ENCODE measurements around the gene NR3C1. TPM values are rescaled to one million over a fixed set of nuclear protein-coding genes. Genes with fewer than 3 reads are reported as not detected.

NR3C1 gene
- total RNA-seq, 1 experiment from 2014 or later, result 31.4 TPM

DNA sequence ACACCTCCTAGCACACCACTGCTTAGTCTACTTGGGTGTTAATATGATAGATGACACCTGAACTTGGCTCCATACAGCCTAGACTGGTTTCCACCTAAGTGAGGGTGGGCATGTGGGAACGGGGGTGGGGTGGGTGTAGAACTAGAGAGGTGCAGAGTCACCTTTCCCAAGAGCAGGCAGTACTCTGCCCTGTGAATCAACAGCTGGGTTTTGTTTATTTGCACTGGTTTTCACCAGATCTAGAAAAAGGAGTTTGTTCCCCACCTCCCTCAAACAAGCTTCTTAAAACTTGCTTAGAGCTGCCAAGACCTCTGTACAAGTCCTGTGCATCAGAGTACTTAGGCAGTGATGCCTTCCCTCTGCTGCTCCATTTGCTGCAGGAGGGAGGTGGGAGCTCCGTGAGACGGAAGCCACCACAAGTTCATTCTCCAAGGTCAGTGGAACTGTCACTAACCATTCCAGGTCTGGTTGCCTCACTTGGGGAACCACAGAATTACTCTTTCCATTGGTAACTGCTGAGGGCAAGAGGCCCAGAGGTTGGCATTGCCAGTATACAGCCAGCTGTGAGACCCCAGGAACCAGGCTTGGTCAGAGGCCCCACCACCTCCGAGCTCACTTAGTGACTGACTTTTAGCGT, 163.5 kb downstream of the NR3C1 start:
- Histone ChIP-seq H2BK15ac (ENCODE audit: low read depth, low read length) (no peak overlapping the region), H3K79me1 (ENCODE audit: insufficient read depth, low read depth, low read length, poor library complexity, severe bottlenecking) (no peaks in the 10 kb centered on the region), H2AFZ (ENCODE audit: low read length) (no peak overlapping the region), H3K4ac (ENCODE audit: low read depth, low read length) (no peak overlapping the region), H3K79me2 (ENCODE audit: insufficient read depth, low read length) (no peaks in the 10 kb centered on the region), H2AK5ac (ENCODE audit: insufficient read length, low read length) (no peak overlapping the region), H3K23me2 (ENCODE audit: insufficient read length, low read depth, low read length, poor library complexity, severe bottlenecking) (no peaks in the 10 kb centered on the region), H3K9me3 (ENCODE audit: control insufficient read depth, low read depth, low read length) (no peaks in the 10 kb centered on the region), H3K23ac (ENCODE audit: insufficient read length, low read depth, low read length) (no peak overlapping the region), H3K14ac (ENCODE audit: insufficient read depth, low read length) (no peak overlapping the region), H4K91ac (ENCODE audit: insufficient read length, low read depth, low read length) (no peak overlapping the region), H3K4me1 (ENCODE audit: insufficient read depth, low read length) (no peaks in the 10 kb centered on the region; the same call in 1 of the 2 replicates), H3K4me2 (ENCODE audit: insufficient read depth, insufficient read length, low read length) (no peak overlapping the region), H3T11ph (ENCODE audit: low read length) (no peak overlapping the region), H2BK12ac (ENCODE audit: insufficient read length, low read depth, low read length) (no peak overlapping the region), H4K5ac (ENCODE audit: insufficient read length, low read depth, low read length) (no peak overlapping the region), H3K56ac (ENCODE audit: insufficient read length, low read depth, low read length) (no peak overlapping the region), H2BK20ac (ENCODE audit: low read depth, low read length, poor library complexity, severe bottlenecking) (no peak overlapping the region), H4K20me1 (ENCODE audit: control insufficient read depth, insufficient read depth, insufficient read length) (no peaks in the 10 kb centered on the region), H4K8ac (replicated peaks; ENCODE audit: insufficient read length, low read depth, low read length) (no peak overlapping the region), H2BK5ac (ENCODE audit: insufficient read length, low read length) (no peak overlapping the region), H3K27ac (ENCODE audit: insufficient read length, low read depth, low read length) (no peak overlapping the region), H3K27me3 (ENCODE audit: insufficient read depth, low read length) (no peaks in the 10 kb centered on the region), H3K18ac (ENCODE audit: insufficient read length, low read depth, low read length) (no peak overlapping the region), H2BK120ac (ENCODE audit: low read depth, low read length, poor library complexity, severe bottlenecking) (no peak overlapping the region), H3K9ac (ENCODE audit: extremely low read depth, insufficient read length, low read length) (no peak overlapping the region)
- no peaks in the 10 kb centered on the region; the same call in 1 of the 2 replicates for H3K27me3 Mint-ChIP-seq (ENCODE audit: low read depth)
- H3K9me3 Mint-ChIP-seq, result no peaks in the 10 kb centered on the region
- H3K4me1 Mint-ChIP-seq, result peaks cover 3 to 7% of the 10 kb centered on the region in 2 experiments; a peak in 3 of 4 replicates
- no CpG with 5 or more reads among the region's 5 CpGs for WGBS (ENCODE audit: extremely low coverage, insufficient read length, low lambda C conversion rate)
- no peak overlapping the region for H3K4me3 Mint-ChIP-seq
- no peak for DNase-seq
- TF ChIP-seq, protein P1, sequence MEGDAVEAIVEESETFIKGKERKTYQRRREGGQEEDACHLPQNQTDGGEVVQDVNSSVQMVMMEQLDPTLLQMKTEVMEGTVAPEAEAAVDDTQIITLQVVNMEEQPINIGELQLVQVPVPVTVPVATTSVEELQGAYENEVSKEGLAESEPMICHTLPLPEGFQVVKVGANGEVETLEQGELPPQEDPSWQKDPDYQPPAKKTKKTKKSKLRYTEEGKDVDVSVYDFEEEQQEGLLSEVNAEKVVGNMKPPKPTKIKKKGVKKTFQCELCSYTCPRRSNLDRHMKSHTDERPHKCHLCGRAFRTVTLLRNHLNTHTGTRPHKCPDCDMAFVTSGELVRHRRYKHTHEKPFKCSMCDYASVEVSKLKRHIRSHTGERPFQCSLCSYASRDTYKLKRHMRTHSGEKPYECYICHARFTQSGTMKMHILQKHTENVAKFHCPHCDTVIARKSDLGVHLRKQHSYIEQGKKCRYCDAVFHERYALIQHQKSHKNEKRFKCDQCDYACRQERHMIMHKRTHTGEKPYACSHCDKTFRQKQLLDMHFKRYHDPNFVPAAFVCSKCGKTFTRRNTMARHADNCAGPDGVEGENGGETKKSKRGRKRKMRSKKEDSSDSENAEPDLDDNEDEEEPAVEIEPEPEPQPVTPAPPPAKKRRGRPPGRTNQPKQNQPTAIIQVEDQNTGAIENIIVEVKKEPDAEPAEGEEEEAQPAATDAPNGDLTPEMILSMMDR (conservative IDR thresholded peaks at IDR 0.05), result no peak
- H3K36me3 Mint-ChIP-seq (ENCODE audit: insufficient read depth in 1 of 3, low read depth in 3 of 3), result peaks cover 0 to 2% (median 0%) of the 10 kb centered on the region in 3 experiments; a peak in 1 of 7 replicates
- H3K27ac Mint-ChIP-seq, result no peak overlapping the region

Measured in H9 (cell line).